Measurements from ENCODE around the gene EYS.

GRCh38 chr6:63964366-63964765 is 1742.7 kb downstream of the EYS start:
- TF ChIP-seq CTCF (IDR thresholded peaks at IDR 0.05) = no peak
- TF ChIP-seq POLR2A (IDR thresholded peaks at IDR 0.05) = no peak
